Tibial nerve (tissue), 4 donors: ENCODE measurements around the gene AQP2. TPM values are rescaled to one million over a fixed set of nuclear protein-coding genes. Genes with fewer than 3 reads are reported as not detected.

Source experiments
- DNase-seq, 2 donors: peaks; one replicate each; pipeline ENCODE4 v3.0.0-alpha.2; 2019; ENCODE audit warnings: low spot score in 2 of 2
- H3K27ac ChIP-seq, 4 donors: fragments of 200-600 bp; sonication (generic) in 3 of 4; one replicate each; pipeline ENCODE4 v1.5.1; 2017 to 2019; ENCODE audit warnings: mild to moderate bottlenecking in 1 of 4
- H3K27me3 ChIP-seq, 2 donors: fragments of 200-600 bp; sonication (generic) in 1 of 2; one replicate each; pipeline versions ENCODE4 v1.5.1 to v1.6.0; 2017 to 2019
- H3K36me3 ChIP-seq, 3 donors: fragments of 200-600 bp; sonication (generic); one replicate each; pipeline ENCODE4 v1.5.1; 2018 to 2019
- H3K4me1 ChIP-seq, 4 donors: fragments of 200-600 bp; sonication (generic) in 3 of 4; one replicate each; pipeline ENCODE4 v1.5.1; 2017 to 2019
- H3K4me3 ChIP-seq, 4 donors: fragments of 200-600 bp; sonication (generic) in 3 of 4; one replicate each; pipeline ENCODE4 v1.5.1; 2017 to 2019; ENCODE audit warnings: mild to moderate bottlenecking in 1 of 4, moderate library complexity in 1 of 4
- H3K9me3 ChIP-seq, 4 donors: fragments of 200-600 bp; sonication (generic) in 3 of 4; one replicate each; pipeline ENCODE4 v1.5.1; 2017 to 2019
- EP300 ChIP-seq, 2 donors: sonication (generic); formaldehyde crosslinking; IDR thresholded peaks; one replicate each; pipeline ENCODE4 v1.6.1; 2017; ENCODE audit warnings: antibody characterized with exemption in 2 of 2, mild to moderate bottlenecking in 1 of 2
- POLR2A ChIP-seq, 2 donors: fragments of 450-650 bp; IDR thresholded peaks; one replicate each; pipeline ENCODE4 v1.6.1; 2017; ENCODE audit warnings: antibody characterized with exemption in 2 of 2, mild to moderate bottlenecking in 2 of 2, moderate library complexity in 2 of 2
- WGBS, 2 donors: methylation state at CpG; one replicate each; pipeline ENCODE4 v1.1.5; 2018; 5-methylcytosine and 5-hydroxymethylcytosine counted together
- total RNA-seq, 4 donors: library from RNA; depleted of rRNA; stranded (reverse); fragments of >200 nt; gene quantifications; one replicate each; pipeline ENCODE4 v1.1.0, GENCODE V29; 2016
- TF ChIP-seq, protein P1 (sequence below), 5 experiments: fragments of 200-600 bp in 3 of 5; fragments of 450-650 bp in 2 of 5; sonication (generic) in 3 of 5; IDR thresholded peaks; one replicate each; pipeline ENCODE4 v1.5.1; 2016 to 2019; ENCODE audit warnings: antibody characterized with exemption in 5 of 5, mild to moderate bottlenecking in 3 of 5, moderate library complexity in 2 of 5

The AQP2 gene
- total RNA-seq, 4 donors from 2014 or later: not detected

DNA sequence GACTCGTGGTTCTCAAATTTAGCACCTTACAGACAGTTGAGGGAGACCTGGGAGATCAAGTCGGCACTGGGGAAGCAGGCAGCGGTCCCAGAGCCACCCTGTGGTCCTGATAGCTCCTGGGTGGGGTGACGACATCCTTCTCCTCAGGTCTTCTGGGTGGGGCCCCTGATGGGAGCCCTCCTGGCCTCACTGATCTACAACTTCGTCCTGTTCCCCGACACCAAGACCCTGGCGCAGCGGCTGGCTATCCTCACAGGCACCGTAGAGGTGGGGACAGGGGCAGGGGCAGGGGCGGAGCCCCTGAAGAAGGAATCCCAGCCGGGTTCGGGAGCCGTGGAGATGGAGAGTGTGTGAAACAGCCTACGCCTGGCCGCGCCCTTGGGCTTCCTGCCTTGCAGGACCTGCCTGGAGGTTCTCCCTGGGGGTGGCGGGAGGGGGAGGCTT is 24.8 kb downstream of the AQP2 start:
- peaks cover 0 to 24% (median 7%) of the 10 kb centered on the region in 4 donors for H3K4me1 ChIP-seq

DNA sequence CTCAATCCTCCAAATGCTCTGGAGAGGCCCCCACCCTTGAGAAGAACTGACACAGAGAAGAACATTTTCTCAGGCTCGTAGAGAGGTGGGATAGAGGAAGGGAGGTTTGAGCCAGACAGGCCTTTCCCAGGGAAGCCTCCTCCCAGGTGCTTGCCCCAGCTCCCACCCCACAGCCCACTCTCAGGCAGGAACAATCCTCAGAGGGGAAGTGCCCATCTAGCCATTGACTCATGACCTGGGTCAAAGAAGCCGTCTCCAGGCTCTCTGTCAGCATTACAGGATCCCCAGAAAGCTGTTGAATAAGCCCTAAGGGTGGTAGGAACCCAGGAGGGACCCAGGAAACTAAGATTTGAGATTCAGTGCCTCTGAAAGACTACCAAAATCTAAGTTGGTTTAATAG is 26.0 kb downstream of the AQP2 start:
- 88 to 89% methylated on average over 2 of the region's 2 CpGs for WGBS, 2 donors
- no peaks in the 10 kb centered on the region for H3K36me3 ChIP-seq

More for the DNA sequence above, 24.8 kb downstream of the AQP2 start:
- H3K4me3 ChIP-seq: no peak overlapping the region
- 66 to 74% methylated on average over 16 to 17 of the region's 17 CpGs for WGBS, 2 donors
- H3K36me3 ChIP-seq: no peaks in the 10 kb centered on the region
- H3K27ac ChIP-seq: no peak overlapping the region
- no peak for DNase-seq
- H3K27me3 ChIP-seq: no peaks in the 10 kb centered on the region
- H3K9me3 ChIP-seq: no peaks in the 10 kb centered on the region
- TF ChIP-seq POLR2A (IDR thresholded peaks at IDR 0.05): no peak
- no peak for TF ChIP-seq EP300 (IDR thresholded peaks at IDR 0.05)
- TF ChIP-seq, protein P1, sequence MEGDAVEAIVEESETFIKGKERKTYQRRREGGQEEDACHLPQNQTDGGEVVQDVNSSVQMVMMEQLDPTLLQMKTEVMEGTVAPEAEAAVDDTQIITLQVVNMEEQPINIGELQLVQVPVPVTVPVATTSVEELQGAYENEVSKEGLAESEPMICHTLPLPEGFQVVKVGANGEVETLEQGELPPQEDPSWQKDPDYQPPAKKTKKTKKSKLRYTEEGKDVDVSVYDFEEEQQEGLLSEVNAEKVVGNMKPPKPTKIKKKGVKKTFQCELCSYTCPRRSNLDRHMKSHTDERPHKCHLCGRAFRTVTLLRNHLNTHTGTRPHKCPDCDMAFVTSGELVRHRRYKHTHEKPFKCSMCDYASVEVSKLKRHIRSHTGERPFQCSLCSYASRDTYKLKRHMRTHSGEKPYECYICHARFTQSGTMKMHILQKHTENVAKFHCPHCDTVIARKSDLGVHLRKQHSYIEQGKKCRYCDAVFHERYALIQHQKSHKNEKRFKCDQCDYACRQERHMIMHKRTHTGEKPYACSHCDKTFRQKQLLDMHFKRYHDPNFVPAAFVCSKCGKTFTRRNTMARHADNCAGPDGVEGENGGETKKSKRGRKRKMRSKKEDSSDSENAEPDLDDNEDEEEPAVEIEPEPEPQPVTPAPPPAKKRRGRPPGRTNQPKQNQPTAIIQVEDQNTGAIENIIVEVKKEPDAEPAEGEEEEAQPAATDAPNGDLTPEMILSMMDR (IDR thresholded peaks at IDR 0.05): no peak

GRCh38 chr12:49978125-49978524 is 27.6 kb downstream of the AQP2 start:
- TF ChIP-seq EP300 (IDR thresholded peaks at IDR 0.05): no peak
- TF ChIP-seq POLR2A (IDR thresholded peaks at IDR 0.05): no peak
- TF ChIP-seq, protein P1 (IDR thresholded peaks at IDR 0.05): no peak
- peaks cover 0 to 14% (median 4%) of the 10 kb centered on the region in 4 donors for H3K4me1 ChIP-seq
- DNase-seq: no peak
- no peaks in the 10 kb centered on the region for H3K9me3 ChIP-seq
- H3K27ac ChIP-seq: no peak overlapping the region
- no peak overlapping the region for H3K4me3 ChIP-seq
- no peaks in the 10 kb centered on the region for H3K36me3 ChIP-seq
- H3K27me3 ChIP-seq: no peaks in the 10 kb centered on the region
- 88 to 90% methylated on average over 4 of the region's 4 CpGs for WGBS, 2 donors

More for the DNA sequence above, 26.0 kb downstream of the AQP2 start:
- no peaks in the 10 kb centered on the region for H3K9me3 ChIP-seq
- no peaks in the 10 kb centered on the region for H3K27me3 ChIP-seq
- no peak for DNase-seq
- H3K4me3 ChIP-seq: no peak overlapping the region
- H3K27ac ChIP-seq: no peak overlapping the region
- peaks cover 0 to 15% (median 4%) of the 10 kb centered on the region in 4 donors for H3K4me1 ChIP-seq
- TF ChIP-seq POLR2A (IDR thresholded peaks at IDR 0.05) (no peak), EP300 (IDR thresholded peaks at IDR 0.05) (no peak)
- TF ChIP-seq, protein P1 (IDR thresholded peaks at IDR 0.05): no peak

- 42 to 67% methylated on average over 10 of the region's 10 CpGs for WGBS, 2 donors
- TF ChIP-seq EP300 (IDR thresholded peaks at IDR 0.05) (no peak), POLR2A (IDR thresholded peaks at IDR 0.05) (no peak)
- TF ChIP-seq, protein P1 (IDR thresholded peaks at IDR 0.05): no peak
- H3K4me1 ChIP-seq: peaks cover 0 to 16% (median 3%) of the 10 kb centered on the region in 4 donors
These were observed 28.6 kb downstream of the AQP2 start for GRCh38 chr12:49979016-49979586.

GRCh38 chr12:49979791-49980190 is 29.3 kb downstream of the AQP2 start:
- H3K4me3 ChIP-seq: no peak overlapping the region
- no peak overlapping the region for H3K27ac ChIP-seq
- no peaks in the 10 kb centered on the region for H3K36me3 ChIP-seq
- TF ChIP-seq EP300 (IDR thresholded peaks at IDR 0.05) (no peak), POLR2A (IDR thresholded peaks at IDR 0.05) (no peak)
- TF ChIP-seq, protein P1 (IDR thresholded peaks at IDR 0.05): no peak
- no peak for DNase-seq
- peaks cover 0 to 14% (median 0%) of the 10 kb centered on the region in 4 donors for H3K4me1 ChIP-seq
- 85 to 91% methylated on average over 3 of the region's 3 CpGs for WGBS, 2 donors
- no peaks in the 10 kb centered on the region for H3K27me3 ChIP-seq
- H3K9me3 ChIP-seq: no peaks in the 10 kb centered on the region

More at GRCh38 chr12:49979016-49979586, 28.6 kb downstream of the AQP2 start:
- Histone ChIP-seq H3K9me3 (no peaks in the 10 kb centered on the region), H3K4me3 (no peak overlapping the region), H3K27me3 (no peaks in the 10 kb centered on the region), H3K36me3 (no peaks in the 10 kb centered on the region), H3K27ac (no peak overlapping the region)
- DNase-seq: no peak
